HG03064 (cell line): ENCODE measurements around the gene KMO.

Source experiments
- ATAC-seq: cut with Tn5 transposase; IDR thresholded peaks from one replicate; pipeline ENCODE4 v1.9.1; 2021; ENCODE audit warnings: low read depth; ENCODE audit not compliant: unreplicated experiment

KMO gene

DNA sequence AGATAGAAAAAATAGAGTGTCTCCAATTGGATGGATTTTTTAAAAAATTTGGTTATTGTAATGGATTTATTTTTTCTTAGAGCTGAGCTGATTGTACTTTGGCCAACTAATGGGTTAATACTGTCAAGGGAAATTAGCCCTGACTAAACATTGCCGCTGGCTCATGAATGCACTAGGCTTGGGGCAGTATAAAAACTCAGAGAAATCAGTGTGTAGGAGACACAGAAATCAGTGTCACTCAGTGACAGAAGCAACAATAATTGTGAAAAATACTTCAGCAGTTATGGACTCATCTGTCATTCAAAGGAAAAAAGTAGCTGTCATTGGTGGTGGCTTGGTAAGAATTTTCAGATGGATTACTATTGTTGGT, at the start of gene KMO:
Gene KMO, plus strand, starts transcription at position 217 of the 370 bp plus-strand sequence. Its CDS starts 67 bp downstream, at position 284.
- peak; percentile 29 for ATAC-seq

DNA sequence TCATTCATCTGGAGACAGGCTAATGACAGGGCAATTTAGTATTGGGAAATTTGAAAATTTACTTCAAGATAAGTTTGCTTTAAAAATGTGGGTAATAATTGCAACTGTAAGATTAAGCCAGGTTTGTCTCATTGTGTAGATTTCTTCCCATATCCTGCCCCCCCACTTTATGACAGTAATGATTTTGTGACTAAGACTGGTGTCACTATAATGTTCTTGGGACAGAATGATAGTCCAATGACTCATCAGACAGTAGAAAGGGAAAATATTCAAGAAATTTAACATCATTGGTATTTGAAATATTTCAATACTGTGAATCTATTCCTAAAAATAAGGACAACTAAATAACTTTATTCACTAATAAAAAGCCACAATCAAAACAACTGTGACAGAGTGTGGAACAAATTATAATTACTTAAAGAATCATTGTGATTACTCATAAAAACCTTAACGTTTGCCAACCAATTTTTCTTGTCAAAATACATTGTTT, 49.4 kb upstream of the KMO start:
- no peak for ATAC-seq

DNA sequence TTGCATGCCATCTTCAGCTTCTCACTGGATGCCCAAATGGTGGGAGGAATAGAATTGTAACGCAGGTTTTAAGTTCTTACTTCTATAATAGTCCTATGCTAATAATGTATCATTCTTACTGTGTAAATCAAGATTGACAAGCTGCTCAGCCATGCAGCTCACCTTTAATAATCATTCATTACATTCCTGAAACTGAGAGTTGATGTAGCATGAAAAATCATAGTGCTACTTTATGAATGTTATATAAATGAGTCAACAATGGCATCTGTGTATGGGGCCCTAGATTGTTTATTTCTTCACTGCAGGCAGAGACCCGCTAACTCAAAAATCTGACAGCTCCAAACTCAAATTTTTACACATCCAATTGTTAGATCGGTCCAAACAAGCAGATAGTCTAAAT, 47.0 kb upstream of the KMO start:
- peak; percentile 91 for ATAC-seq

DNA sequence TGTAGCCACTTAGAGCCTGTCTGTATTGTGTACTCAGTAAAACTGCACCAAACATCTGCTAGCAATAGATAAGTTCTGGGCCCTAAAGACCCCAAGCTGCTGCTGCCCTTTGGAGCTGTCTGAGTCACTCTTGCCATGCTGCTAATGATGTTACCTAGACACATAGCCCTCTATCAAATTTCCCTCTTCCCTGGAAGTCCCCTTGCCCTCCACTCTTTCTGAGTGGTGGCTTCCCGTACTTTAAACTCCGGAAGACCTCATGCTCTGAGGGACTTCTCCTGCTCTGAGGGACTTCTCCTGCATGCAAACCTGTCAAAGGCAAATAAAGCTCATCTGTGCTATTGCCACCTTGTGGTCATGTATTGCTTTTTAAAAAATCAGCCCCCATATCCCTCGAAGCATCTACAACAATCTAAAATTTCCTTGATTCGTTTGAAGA, 46.6 kb upstream of the KMO start:
- ATAC-seq, result peak; percentile 48

DNA sequence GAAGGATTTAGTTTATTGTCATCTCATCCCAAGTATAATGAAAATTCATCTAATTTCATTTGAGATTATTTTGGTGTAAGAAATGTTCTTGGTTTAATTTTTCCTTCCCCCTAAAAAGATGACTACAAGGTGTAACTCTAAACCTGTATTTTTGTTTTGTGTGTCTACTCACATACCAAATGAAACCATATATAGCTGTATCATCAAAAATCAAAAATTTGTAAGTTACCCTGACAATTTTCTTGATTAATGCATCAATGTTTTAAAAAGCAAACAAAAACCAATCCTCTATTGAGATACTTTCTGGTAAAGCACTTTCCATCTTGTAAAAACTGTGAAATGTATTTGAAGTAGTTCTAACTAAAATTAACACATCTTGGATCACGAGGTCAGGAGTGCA, 43.4 kb upstream of the KMO start:
- ATAC-seq, result no peak

DNA sequence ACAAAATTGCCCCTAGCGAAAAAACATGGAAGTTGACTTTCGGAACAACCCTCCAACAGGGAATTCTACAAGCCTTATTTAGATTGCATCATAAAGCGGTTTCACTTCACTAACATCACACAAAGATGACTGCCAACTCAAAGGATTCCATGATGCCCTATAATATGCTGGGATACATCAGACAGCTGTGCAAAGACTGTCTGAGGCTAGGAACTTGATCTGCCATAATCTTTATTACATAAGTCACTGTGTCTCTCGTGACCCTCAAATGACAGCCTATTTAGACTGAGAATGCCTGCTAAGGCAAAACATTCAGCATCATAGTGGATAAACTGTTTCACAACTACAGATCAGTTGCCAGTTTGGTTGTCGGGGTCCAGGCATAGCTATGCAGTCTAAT, 36.4 kb upstream of the KMO start:
- no peak for ATAC-seq

DNA sequence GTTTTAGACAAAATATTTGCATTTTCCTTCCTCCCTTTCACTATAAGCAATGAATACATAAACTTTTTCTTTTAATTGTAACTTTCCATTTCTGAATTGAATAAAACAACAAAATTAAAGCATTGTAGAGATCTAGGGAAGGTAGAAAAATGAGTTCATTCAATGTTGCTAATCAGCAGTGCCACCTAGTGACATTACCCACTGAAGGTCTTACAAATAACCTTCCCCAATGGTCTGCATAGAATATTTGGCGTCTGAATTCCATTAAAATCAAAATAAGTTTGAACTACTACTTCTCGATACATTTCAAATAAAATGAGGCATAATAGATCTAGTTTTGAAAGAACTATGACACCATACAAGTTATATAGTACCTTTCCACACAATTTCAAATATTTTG, 32.3 kb upstream of the KMO start:
- no peak for ATAC-seq

DNA sequence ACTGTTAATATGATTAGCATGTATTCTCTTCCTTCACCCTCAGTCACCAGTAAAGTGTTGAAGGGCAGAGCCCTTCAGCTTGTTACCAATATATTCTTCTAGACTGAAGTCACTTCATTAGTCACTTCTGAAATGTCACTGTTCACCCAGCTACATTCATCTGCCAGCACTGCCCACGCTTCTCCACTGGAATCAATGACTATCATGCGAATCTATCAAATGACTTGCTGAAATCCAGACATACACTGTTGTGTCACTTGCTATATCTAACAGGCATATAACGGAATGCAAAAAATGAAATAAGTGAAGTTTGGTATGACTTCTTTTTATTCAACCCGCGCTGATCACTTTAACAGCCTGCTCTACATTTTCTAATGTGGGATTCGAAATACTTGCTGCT, 28.7 kb upstream of the KMO start:
- ATAC-seq, result no peak

DNA sequence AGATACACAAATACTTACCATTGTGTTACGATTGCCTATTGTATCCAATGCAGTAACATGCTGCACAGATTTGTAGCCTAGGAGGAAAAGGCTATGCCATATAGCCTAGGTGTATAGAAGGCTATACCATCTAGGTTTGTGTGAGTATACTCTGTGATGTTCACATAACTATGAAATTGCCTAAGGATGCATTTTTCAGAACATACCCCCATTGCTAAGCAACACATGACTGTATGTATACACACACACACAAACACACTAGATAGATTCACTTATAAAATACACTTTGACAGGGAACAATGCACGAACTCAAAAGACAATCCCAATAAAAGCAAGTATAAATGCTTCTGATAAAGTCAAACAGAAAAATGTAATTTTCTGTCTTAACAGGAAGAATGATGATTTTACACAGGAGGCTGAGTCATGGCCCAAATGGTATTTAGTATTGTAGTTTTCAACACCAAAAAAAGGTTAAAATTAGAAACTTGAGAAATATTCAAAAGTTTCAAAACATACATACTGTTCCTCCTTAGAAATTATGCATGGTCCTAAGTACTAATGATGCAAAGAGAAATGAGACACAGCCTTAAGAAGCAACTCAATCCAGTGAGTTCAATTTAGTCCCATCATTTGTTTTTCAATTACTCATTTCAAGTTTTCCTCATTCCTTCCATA, 24.9 kb upstream of the KMO start:
- no peak for ATAC-seq

DNA sequence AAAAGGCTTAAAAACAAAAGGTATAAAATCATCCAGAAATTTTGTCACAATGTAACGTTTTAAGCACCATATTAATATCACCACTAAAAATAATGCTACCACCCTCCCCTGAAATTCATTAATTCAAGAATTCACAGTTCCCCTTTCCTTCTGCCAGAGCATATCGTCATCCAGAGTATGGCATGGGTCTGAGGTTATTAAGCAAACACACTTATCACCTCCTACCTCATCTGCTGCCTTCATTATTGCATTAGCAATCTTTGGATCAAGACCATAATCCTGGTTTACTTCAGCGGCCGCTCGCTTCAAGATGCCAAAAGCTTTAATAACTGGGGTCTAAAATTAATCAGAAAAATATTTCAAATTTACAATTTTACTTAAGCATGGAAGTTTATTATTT, 18.8 kb upstream of the KMO start:
- no peak for ATAC-seq

DNA sequence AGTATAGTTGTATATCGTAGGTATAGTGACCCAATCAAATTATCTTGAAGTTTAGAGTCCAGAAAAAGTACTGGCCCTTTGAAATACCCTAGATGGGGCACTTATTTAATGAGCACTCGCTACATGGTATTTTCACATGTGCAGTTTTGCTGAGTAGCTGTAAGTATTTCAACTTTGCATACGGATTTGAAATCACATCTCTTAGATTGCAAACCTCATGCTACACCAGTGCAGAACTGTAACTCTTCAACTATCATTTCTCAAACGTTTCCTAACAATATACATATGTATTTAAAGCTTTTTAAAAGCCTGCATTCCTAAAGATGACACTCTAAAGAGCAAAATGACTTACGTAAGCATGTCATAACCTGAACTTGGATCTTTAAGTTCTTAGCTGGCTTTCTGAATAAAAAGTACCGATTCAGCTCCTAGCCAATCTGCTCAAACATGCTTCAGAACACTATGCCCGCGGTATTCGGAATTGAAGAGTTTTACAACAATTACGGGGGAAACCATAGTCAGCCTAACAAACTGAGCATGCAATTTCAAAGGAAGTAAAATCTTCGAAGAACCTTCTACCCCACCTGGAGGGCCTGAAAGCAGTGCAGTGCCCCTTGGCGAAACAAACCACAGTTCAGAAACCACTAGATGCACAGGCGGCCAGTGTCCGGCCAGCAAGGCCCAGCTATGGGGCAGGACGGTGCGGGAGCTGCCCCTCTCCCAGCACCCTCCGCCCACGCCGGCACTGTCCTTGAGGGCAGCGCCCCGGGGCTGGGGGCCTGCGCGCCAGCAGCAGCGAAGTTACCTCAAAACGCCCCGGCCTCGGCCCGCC, 13.5 kb upstream of the KMO start:
- peak; percentile 31 for ATAC-seq

DNA sequence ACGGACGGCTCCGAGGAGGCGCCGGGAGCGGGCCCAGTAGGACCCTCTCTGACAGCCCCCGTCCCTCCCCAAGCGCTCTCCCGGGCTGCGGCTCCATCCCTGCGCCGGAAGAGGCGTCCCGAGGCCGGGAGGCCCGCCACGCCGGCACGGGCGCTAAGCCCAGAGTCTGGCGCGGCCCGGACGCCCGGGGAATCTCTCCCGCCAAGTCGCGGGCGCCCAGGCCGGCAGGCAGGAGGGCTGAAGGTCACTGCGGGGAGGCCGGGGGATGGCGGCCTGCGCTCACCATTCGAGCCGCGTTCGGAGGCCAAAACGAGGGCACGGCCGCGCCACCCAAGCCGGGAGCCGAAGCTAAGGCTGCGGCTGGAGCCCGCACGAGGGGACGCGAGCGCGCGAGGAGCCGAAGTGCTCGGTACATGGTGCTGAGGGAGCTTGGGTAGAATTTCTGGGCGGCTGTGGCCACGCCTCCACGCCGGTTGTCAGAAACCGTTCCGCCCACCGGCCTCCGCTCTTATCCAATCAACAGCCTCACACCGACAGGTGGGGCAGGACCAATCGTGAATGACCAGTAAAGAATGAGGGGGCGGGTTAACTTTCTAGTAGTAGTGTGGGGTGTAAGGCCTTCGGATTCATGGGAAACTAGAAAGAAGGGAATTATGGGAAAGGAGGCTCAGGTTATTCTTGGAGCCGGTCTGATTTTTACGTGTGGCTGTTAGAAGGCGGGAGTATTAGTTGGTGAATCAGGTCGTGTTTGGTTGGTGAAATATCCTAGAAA, 12.7 kb upstream of the KMO start, which contains the start of gene FH:
Gene FH, minus strand, starts transcription at position 448 of the 772 bp plus-strand sequence. Its CDS starts 33 bp downstream, at position 415.
- ATAC-seq, result peak; percentile 98

DNA sequence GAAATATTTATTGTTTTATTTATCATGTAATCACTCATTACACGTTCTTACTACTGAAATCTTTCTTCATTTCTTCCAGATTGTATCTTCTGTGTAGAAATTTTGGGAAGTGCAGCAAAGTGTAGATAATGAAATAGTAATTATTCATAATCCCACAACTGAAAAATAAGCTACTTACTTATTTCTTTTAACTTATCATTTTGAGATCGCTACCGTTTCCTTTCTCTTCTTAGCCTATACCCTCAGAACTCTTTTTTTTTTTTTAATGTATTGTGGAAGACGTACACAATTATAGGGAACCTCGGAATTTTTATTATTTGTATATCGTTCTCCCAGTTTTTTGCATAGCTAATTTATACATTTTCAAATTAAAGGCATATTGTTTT, 12.1 kb upstream of the KMO start:
- ATAC-seq, result no peak

DNA sequence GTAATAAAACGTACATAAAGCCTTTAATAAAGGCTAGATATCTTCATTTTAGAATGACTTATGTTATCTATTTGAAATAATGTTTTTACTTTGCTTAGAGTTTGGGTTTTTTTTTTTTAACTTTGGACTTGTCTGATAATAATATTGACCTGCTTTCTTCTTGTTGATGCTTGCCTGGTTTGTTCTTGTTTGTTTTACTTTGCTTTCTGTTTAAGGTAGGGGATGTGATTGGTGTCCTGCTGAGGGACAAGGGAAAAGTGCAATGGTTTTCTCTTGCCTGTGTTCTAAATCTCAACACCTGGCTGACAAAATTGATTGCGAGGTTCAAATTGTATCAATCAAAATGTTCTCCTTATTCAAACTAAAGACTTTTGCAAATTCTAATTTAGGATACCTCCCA, 10.5 kb upstream of the KMO start:
- no peak for ATAC-seq

DNA sequence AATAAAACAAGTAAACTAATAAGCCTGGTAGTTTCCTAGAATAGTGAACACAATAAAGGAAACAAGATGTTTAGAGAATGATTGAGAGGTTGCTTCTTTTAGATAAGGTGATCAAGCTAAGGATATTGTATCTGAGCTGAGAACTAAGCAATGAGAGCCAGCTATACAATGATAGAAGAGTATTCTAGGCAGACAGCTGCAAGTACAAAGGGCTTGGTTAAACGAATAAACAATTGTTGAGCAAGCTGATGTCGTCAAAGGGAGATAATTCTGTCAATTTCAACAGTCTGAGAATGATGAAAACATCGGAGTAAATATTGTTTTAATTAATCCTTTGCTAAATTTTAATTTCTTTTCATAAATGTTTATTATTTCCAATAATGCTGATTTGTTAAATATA, 7.2 kb upstream of the KMO start:
- ATAC-seq, result no peak

DNA sequence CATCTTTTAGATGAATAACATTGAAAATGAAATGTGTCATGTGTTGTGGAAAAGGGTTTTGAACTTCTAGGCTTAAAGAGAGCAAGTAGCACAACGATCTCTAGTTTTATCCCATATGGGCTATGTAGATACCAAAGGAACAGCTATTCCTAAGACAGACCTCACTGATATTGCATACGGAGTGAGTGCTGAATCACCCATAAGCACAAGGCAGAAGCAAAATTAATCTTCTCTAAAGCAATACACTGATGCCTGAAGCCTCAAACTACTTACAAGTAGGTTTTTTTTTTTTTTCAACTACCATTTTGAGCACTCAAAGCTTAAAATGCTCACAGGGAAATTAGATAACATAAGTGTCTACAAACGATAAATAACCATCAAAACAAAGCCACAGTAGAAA, 5.0 kb upstream of the KMO start:
- ATAC-seq, result no peak

DNA sequence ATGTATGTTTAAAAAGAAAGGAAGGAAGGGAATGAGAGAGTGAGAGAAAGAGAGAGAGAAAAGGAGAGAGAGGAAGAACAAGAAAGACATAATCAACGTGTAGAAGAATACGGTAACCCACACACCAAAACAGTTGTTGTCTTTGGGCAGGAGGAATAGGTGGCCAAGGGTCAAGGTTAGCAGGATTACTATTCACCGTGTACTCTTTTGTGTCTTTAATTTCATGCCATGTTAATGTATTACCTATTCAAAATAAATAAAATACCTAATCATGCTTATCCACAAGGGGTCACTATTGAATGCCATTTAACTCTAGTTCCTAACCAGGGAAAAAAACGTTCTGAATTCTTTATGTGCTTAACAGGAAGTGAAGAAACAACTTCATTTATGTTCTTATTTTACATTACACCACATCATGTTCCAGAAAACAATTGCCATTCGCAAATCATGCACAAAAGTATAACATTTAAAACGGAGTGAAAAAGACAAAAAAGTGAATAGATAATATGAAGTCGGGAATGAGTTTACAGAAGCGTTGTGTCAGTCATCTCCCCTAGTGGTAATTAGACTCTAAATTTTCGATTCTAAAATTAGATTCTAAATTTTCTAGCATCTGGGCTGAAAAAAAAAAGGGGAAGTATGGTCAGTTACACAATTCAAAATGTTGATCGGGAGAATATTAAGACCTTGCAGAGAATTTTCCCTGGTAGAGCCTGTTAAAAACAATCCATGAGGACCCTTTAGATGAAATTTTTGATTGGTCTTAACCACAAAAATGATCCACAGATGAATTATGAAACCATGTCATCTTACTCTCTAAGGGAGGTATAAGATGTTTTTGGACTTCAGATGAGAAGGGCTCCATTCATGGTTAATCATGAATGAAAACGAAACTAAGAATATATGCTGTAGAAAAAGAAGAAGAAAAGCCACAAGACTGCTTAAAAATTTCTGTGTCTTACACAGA, 700 bp upstream of the KMO start:
- ATAC-seq, result peak; percentile 78

DNA sequence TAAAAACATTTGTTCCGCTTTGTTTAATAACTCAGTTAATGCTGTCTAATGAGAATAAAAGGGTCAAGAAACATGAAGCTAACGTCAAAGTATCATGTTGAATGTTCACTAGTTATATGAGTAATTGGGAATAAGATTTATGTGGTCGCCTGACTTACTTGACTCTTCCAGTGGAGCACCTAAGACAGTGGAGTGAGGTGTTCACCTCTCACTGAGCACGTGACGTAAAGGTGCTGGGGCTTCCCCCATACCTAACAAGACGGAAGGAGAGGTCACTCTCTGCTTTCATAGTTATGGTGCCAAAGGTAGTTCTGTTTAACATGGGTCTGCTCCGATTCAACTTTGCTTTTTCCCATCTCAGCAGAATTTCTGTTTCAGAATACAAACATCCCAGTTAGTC, 686 bp downstream of the KMO start:
- peak; percentile 49 for ATAC-seq

DNA sequence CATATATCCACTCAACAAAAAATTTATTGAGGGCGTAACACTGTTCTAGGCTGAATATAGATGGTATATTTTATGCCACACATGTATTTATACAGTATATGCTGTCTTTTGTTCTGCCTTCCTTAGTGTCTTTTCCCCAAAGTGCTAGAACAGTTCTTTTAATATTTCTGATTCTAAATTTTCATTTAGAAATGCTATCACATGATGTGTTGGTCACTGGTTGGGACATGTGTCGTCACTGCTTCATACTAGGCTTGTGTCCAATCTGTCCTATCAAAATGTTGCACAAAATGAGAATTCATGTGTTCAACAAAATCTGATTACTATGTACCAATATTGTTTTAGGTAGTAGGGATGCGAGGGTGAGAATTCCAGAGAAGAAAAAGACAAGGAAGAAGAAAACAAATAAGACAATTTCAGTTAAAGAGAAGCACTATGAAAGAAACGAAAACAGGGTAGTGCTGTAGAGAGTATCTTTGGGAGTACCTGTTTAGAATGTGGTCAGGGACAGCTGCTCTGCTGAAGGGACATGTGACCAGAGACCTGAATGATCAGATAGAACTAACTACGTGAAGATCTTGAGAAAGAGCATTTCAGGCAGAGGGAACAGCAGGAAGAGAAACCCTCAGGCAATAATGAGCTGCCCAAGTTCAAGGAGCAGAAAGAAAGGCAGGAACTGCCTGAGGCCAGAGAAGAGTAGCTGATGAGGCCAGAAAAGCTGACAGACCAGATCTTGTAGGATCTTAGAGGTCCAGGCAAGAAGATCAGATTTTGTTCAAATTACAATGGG, 1.3 kb downstream of the KMO start:
- ATAC-seq, result peak; percentile 26
